ENCODE data around the gene CDYL.

Gene CDYL

DNA sequence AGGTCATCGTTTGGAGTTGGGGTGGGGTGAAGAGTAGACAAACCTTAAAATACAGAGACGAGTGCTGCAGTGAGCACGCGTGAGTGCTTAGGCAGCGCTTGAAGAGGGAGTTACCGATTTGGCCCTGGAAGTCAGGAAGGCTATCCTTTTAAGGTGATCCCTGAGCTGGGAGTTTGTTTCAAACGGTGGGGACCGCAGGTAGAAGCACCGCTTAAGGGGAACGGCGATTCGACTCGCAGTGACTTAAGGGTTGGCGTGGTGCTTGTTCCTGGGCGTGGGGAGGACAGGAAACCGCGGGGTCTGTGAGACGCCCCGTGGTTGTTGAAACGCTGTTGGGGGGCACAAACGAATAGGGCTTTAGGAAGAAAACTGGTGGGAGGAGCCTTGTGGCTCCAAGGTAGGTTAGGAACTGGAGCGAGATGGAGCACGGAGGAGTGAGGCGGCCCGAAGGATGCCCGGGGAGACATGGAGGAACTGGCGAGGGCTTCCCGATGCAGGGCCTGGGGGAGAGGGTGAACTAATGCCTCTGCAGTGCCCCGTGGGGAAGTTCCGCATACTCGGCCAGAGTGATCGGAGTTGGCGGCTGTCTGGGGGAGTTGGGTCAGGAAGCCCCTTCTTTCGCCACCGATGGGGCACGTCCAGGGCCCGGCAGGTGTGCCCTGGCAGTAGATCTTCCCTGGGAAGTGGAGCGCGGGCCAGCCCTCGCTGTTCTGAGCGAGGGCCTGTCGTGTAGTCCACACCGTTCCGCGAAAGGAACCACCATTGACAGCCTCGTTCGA, 1.3 kb upstream of the CDYL start:
- peak in 1 of 2 donors; percentile 4 for DNase-seq (ENCODE audit: low read depth in 2 of 2)

DNA sequence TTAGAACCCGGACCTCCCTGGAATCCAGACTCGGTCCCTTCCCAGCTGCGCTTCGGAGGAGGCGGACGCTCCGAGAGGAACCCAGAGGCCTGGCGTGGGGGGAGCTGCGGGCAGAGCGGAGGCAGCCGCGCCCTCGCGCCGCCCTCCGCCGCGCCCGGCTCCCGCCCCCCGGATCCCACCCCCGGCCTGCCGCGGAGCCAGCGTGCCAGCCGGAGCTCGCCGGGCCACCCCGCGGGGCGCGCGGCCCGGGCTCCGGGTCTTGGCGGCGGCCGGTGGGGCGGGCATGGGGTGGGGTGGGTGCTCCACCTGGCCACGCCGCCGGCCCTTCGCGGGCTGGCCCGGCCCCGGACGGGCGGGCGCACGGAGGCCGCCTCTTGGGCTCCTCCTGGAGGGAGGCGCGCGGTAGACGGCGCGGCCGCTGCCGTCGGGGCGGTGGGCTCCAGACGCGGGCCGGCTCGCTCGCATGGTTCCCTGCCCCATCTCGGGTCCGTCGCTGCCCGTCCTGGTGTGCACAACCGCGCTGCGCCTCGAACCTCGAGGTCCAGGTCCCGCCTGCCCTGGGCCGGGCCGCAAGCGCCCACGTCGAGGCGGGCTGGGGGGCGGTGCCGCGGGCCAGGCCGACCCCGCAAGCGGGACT, 592 bp upstream of the CDYL start:
- peak; percentile 34 to 35 for DNase-seq (ENCODE audit: low read depth in 2 of 2)

DNA sequence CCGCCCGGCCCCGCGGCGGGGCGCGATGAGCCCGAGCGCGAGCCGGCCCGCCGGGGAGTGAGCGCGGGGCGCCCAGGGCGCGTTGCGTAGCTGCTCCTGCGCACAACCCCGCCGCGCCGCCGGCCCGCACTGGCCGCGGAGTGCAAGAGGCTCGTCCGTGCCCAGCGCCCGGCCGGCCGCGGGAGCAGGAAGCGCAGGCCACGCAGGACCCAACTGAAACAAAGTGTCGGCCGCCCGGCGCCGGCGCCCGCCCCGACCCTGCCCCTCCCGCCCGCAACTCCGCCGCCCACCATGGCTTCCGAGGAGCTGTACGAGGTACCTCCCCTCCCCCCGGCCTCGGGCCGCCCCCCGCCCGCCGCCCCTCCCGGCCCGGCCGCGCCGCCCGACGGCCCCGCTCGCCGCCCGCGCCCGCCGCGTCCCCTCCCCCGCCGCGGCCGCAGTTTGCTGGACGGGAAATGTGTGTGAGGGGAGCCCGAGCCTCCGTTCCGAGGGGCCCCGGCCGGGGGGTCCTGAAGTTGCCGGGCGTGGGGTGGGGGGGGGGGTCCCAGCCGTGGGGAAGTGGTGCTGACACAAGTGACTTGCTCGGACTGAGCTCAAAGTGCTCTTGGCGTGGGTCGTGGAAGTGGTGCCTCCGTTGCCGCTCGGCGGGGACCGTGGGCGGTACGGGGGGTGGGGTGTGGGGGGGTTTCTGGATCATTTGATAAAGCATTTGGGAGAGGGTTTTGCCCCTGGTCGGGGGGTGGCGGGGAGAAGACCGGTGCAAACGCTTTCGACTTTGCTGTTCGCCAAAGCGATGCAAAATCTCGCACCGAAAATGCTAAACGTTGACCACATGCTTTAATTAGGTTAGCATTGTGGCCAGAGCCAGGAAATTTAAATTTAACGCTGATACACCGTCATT, 539 bp downstream of the CDYL start:
- DNase-seq (ENCODE audit: low read depth in 2 of 2) = peak in 1 of 2 donors; percentile 19

DNA sequence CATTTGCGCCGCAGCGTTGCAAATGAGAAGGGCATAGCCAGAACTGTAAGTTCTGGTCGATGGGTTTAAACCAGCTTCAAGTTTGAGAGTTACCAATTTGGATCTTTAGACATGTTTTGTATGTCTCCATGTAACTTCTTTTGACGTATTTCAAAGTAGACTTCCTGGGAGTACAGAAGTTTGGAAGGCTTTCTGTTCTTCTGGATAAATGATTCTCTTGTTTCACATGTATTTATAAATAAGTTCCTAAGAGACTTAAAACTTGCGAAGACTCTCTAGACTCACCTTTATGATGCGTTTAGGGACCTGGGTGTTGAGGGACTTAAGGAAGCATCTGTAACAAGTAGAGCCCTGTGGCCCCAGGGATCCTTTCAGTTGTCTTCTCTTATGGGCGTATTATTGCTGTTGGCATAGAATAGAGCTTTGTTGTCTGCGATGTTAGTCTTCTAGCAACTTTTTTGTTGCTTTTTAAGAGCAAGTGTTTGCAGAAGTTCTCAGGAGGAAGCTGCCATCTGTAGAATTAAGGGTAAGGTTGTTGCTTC, 1.3 kb downstream of the CDYL start:
- DNase-seq (ENCODE audit: low read depth in 2 of 2) = no peak

DNA sequence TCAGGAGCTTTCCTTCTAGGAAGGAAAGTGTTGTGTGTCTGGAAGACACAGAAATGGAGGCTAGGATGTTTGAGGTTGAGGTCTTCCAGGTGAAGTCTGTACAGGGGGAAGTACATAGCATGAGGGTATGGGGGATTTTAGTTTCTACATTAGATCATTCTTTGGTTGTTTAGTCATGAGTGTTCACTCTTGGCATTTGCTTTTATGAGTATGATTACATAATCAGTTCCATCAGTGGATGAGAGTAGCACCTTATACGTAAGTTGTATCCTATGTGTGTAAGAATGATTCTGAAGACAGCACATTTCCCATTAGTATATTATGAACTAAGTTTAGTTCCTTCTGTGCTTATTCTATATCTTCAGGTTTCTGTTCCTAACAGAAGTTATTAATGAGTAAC, 1.9 kb downstream of the CDYL start:
- no peak for DNase-seq (ENCODE audit: low read depth in 2 of 2)

DNA sequence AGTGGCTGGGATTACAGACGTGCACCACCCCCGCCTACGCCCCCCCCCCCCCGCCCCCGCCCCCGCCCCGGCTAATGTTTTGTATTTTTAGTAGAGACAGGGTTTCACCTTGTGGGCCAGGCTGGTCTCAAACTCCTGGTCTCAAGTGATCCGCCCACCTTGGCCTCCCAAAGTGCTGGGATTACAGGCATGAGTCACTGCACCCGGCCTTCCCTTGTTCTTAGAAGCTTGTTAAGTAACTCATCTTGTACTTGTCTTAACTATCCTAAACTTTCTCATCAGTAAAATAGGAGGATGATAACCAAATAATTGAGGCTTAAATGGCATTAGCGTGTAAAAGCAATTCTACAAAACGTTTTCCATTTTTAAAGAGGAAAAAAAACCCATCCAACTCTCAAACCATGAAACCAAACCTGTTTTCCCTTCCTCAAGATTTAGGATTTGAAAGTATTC, 4.2 kb downstream of the CDYL start:
- no peak for DNase-seq (ENCODE audit: low read depth in 2 of 2)

DNA sequence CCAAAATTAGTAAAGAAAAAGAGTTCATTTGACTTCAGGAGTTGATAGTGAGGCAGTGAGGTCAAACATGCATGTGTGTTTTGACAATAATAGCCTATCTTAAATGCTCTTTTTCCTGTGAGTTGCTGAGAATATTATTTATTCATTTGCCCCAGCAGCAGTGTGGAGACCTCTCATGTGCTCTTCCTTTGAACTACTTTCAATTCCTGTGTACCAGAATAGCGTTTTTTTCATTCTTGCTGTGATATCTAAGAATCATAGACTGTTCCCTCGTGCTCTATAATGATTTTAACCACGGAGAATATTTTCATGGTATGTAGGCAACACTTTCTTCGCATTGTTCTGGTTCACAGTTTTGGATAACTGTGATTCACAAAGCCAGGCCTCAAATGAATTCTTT, 5.2 kb downstream of the CDYL start:
- DNase-seq (ENCODE audit: low read depth in 2 of 2) = no peak

DNA sequence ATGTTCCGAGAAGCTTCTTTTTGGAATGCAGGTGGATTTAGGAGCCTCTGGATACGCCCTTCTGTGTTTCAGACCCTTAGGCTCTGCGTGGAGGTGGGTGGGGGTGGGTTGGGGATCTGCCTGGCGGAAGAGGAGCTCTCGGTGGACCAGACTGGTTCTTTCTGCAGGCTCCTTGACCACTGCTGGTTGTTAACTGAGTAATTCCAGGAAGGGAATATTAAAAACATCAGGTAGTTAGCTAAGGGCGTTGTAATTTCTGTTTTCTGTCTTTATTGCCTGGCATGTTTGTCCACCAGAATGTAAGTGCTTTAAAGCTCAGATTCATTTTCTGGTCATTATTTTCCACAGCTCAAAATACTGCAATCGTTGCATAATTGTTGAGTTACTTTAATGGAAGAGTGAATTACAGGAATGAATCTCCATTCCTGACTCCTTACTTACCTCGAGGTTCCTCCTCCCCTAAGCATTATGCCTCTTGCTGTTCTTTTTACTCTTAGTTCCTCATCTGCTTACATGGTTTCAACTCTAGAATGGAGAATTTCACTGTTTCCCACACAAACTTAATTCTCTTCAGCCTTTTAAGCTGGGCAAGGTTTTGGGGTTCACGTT, 5.9 kb downstream of the CDYL start:
- no peak for DNase-seq (ENCODE audit: low read depth in 2 of 2)

DNA sequence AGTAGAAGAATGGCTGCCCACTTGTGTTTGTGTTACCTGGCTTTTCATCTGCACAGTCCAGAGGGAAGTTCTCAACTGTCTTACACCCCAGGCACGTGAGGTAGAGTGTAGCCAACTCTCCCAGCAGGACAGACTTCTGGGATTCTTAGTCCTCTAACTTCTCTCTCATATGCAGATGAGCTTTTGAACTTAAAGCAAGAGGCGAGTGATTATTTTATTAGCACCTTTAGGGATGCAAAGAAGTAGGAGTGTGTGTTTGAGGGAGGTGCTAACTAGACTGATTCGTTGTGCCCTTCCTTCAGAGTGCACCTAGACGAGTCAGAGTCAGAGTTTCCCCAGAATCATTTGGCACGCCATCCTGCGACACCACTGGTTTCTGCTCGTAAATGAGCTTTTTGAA, 10.8 kb downstream of the CDYL start:
- DNase-seq (ENCODE audit: low read depth in 2 of 2) = no peak

DNA sequence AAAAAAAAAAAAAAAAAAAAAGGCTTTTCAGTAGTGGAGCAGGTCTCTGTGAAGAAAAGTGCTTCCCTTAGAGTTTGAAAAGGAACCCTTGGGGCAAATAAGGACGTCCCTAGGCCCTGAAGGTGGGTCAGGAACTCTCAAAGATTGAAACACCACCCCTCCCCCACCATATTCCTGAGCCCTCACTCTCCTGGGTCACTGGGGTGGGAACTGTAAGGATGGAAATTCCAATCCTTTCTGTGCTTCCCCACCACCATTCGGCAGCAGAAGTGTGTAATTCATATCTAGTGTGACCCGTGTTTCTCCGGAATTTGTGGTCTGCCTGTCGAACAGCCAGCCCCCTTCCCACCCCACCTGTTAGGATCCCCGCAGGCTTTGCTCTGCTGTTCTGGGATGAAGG, 12.3 kb downstream of the CDYL start:
- no peak for DNase-seq (ENCODE audit: low read depth in 2 of 2)

DNA sequence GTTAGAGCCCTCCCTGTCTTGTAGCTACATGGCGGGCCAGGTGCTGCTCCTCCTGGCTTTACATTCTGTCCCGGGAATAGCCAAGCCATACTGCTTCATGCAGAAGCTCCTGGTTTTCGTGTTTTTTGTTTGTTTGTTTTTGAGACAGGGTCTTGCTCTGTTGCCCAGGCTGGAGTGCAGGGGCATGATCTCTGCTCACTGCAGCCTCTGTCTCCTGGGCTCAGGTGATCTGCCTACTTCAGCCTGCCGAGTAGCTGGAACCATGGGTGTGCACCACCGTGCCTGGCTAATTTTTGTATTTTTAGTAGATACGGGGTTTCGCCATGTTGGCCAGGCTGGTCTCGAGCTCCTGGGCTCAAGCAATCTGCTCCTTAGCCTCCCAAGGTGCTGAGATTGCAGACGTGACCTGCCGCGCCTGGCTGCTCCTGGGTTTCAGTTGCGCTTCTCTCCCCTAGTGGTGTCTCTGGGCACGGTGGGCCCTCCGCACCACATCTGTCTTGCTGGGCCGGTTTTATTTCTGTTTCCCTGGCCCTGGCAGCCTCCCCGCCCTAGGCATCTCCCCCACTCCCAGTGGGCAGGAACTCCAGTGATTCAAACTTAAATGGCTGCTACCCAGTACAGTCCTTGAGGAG, 12.9 kb downstream of the CDYL start:
- DNase-seq (ENCODE audit: low read depth in 2 of 2) = no peak

DNA sequence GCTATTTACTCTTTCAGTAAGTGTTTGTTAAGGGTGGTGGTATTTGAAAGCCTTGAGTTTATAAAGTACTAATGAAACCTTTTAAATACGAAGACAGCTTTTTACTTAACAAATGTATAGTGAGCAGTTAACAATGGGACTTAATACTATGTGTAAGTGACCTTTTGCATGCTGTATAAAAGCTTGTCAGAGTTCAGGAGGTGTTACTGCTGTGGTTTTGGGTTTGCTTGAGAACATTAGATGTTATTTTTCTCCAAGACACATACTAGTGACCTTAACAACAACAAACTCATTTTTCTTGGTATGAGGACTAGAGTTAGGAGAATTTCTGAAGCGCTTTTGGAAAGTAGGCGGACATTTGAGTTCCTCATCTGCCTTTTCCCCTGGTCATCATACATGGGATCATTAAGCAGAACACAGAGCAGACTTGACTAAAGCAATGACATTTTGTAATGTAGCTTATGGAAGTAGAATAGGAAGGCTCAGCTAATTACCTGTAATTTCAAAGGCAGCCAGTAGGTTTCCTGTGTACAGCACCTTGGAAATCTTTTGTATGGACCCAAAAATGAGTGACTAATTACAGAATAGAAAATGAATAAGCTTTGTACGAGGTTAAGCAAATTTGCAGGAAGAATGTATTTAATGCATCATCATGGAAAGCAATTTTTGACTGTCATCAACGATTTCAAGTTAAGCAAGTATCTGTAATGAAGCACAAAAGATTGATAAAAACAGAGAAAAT, 14.1 kb downstream of the CDYL start:
- no peak for DNase-seq (ENCODE audit: low read depth in 2 of 2)

DNA sequence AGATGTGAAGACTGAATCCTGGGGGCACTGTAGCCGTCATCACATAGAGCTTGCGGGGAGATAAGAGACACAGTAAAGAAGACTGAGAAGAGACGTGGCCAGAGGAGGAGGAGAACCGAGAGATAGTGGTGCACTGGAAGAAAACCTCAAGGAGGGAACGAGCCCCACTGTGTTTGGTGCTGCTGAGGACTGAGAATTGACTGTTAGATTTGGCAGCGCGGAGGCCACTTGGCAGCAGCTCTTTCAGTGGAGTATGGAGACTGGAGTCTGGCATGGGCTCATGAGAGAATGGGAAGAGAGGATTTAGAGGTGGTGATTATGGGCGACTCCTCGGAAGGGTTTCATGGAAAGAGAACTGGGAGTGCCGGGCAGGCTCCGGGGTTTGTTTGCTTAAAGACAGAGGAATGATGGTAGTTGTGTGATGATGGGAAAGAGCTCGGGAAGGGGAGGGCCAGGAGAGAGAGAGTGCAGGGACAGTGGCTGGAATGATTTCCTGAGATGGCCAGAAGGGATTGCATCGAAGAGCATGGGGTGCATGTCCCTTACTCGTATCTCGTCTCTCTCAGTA, 18.0 kb downstream of the CDYL start:
- DNase-seq (ENCODE audit: low read depth in 2 of 2) = no peak

DNA sequence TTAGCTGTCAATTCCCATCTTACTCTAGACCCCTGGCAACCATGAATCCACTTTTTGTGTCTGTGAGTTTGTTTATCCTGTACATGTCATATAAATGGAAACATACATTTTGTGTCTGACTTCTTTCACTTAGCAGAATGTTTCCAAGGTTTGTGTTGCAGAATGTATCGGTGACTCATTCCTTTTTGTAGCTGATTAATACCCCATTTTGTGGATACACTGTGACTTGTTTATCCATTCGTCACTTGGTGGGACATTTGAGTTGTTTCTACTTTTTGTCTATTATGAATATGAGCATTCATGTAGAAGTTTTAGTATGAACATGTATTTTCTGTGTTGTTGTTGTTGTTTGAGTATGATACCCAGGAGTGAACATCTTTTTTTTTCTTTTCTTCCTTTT, 21.4 kb downstream of the CDYL start:
- no peak for DNase-seq (ENCODE audit: low read depth in 2 of 2)

DNA sequence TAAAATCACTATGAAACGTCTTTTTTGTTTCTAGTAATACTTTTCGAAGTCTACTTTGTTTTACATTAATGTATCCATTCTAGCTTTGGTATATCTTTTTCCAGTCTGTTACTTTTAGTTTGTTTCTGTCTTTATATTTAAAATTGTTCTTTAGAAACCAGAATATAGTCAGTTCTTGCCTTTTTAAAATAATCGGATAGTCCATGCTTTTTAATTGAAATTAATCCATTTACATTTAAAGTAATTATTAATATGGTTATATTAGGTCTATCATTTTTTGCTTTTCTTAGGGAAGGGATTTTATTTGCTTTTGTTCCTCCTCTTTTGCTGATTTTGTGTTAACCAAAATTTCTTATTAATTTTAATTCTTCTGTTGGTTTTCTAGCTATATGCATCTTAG, 23.7 kb downstream of the CDYL start:
- DNase-seq (ENCODE audit: low read depth in 2 of 2) = no peak

DNA sequence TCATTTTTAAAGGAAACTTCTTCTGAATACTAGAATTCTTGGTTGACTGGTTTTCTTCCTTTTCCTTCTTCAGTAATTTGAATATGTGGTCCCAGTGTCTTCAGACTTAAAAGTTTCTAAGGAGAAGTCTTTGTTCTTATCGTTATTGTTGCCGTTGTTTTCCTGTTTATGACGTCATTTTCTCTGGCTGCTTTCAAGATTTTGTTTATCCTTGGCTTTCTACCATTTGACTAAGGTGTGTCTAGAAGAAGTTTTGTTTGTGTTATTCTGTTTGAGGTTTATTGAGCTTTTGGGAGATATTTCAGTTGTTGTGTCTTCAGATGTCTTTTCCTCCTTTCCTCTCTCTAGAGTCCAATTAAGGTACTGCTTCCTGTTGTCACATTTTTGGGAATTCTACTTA, 24.5 kb downstream of the CDYL start:
- DNase-seq (ENCODE audit: low read depth in 2 of 2) = no peak

DNA sequence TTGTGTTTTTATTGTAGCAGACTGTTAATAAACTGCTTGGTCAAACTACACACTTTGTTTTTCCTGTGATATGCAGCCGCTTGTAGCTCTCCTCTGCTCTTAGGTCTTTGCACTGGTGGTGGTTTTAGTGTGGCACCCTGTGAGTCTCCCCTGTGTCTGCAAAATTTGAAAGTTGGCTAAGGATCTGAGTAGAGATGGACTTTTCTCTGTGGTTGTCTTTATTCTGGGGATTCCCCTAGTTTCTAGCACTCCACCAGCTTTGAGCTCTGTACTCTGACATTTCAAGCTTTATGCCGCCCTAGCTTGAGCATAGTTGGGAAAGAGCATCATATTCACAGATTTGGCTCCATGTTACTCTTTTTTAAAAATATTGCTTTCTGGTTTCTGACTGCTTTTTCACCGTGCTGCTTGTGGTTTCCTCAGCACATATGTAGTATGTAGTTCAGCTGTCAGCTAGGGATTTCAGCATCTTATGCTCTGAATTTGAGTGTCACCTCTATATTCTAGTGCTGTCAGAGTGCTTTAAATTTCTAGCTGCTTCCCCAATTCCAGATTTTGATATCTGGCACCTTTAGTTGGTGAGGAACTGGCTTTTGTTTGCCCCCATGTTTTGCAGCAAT, 25.4 kb downstream of the CDYL start:
- no peak for DNase-seq (ENCODE audit: low read depth in 2 of 2)

DNA sequence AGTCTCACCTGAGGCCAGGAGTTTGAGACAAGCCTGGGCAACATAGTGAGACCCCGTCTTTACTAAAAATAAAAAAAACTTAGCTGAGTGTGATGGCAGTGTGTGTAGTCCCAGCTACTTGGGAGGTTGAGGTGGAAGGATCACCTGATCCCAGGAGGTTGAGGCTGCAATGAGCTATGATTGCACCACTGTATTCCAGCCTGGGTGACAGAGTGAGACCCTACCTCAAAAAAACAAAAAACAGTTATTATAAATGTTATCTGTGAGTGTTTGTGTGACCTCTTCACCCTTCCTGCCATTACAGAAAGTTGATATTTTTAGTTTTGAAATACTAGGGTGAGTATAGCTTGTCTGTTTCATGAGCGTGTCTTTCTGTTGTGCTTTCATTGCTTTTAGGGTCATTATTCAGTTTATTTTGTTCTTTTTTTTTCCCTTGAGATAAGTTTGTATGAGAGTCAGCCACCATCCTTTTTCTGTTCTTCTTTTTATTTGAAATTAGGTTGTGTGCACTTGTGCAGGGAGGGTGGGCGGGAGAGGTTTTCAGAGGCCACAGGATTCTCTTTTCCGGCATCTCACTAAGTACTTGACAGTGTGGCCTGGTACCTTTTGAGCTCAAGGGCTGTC, 26.2 kb downstream of the CDYL start:
- DNase-seq (ENCODE audit: low read depth in 2 of 2) = no peak

DNA sequence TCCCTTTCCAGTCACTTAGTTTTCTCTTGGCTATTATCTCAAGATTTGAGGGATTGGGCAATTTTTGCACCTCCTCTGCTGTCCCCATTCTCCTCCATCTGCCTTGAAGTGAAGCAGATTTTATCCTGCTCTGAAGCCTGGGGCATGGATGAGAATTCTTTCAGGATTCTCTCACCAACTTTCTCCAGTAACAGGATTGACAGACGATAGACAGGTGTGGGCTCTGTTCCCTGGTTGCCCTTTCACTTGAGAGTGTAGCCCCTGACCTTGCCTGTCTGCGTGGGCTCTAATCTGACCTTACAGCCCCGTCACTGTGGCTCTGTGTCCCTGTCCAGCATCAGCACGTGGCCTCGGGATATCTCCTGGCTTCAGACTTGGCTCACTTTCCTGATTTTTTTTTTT, 27.1 kb downstream of the CDYL start:
- DNase-seq (ENCODE audit: low read depth in 2 of 2) = no peak
